ENCODE data around the gene SPG7. TPM values are rescaled to one million over a fixed set of nuclear protein-coding genes. Genes with fewer than 3 reads are reported as not detected.
A peak's percentile ranks its signal among the peaks of the same experiment; 100 is the strongest.

Gene SPG7
- total RNA-seq, 1 experiment from 2014 or later = 44.6 TPM

DNA sequence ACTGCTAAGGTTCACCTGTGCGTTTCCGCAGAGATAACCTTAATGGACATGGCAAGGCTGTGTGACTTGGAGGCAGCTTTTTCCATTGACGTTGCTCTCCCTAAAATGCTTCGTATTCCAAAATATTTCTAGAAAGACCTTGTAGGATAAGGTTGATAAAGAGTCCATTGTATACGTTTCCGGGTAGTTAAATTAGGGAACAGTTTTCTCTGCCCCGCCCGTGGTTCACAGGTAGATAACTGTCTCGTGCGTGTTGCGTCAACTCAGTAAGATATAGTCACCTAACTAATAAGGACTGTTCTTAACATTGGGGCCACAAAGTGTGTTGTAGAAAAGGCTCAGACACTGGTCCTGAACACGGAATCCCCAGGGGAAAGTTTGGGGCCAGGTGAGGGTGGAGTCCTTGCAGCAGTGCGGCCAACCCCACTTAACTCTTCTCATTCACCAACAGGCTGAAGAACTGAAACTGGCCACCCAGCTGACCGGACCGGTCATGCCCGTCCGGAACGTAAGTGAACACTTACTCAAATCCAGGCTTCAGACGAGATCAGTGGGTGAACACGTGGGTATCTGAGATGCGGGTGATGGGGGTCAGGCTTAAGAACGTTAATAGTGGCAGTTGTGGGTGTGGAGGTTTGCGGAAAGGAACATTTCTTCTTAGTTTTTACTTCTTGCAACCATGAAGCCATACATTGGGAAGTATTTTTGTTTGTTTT lies 53.8 kb downstream of the SPG7 start:
- Histone ChIP-seq H2AFZ (ENCODE audit: low read length) (no peak overlapping the region), H3K27me3 (ENCODE audit: low read length) (no peaks in the 10 kb centered on the region), H3K4me3 (ENCODE audit: low read length) (peak overlapping the region; percentile 92), H4K20me1 (ENCODE audit: insufficient read depth, low read depth, low read length) (peaks cover 42% of the 10 kb centered on the region), H3K4me1 (ENCODE audit: low read length) (peaks cover 52% of the 10 kb centered on the region), H3K9me2 (replicated peaks; ENCODE audit: insufficient read depth, low read length) (no peaks in the 10 kb centered on the region), H3K36me3 (ENCODE audit: insufficient read depth, low read length) (peaks cover 35% of the 10 kb centered on the region), H3K4me2 (ENCODE audit: low read depth, low read length, poor library complexity, severe bottlenecking) (peak overlapping the region; percentile 97), H3K9me3 (ENCODE audit: low read length) (no peaks in the 10 kb centered on the region), H3K79me2 (ENCODE audit: low read length) (peaks cover 17% of the 10 kb centered on the region), H3K27ac (ENCODE audit: low read length) (peak overlapping the region; percentile 86), H3K9ac (ENCODE audit: low read length) (peak overlapping the region; percentile 97)
- no peak for DNase-seq

GRCh38 chr16:89562939-89563338 lies 54.7 kb downstream of the SPG7 start:
- Histone ChIP-seq H3K4me3 (ENCODE audit: low read length) (peak overlapping the region; percentile 92), H3K9me3 (ENCODE audit: low read length) (no peaks in the 10 kb centered on the region), H3K4me1 (ENCODE audit: low read length) (peaks cover 52% of the 10 kb centered on the region), H4K20me1 (ENCODE audit: insufficient read depth, low read depth, low read length) (peaks cover 44% of the 10 kb centered on the region), H3K9me2 (replicated peaks; ENCODE audit: insufficient read depth, low read length) (no peaks in the 10 kb centered on the region), H2AFZ (ENCODE audit: low read length) (no peak overlapping the region), H3K9ac (ENCODE audit: low read length) (peak overlapping the region; percentile 97; the same call in 1 of the 2 replicates), H3K27me3 (ENCODE audit: low read length) (no peaks in the 10 kb centered on the region), H3K27ac (ENCODE audit: low read length) (no peak overlapping the region; the same call in 1 of the 2 replicates), H3K36me3 (ENCODE audit: insufficient read depth, low read length) (peaks cover 35% of the 10 kb centered on the region), H3K79me2 (ENCODE audit: low read length) (peaks cover 17% of the 10 kb centered on the region), H3K4me2 (ENCODE audit: low read depth, low read length, poor library complexity, severe bottlenecking) (peak overlapping the region; percentile 97)
- DNase-seq = no peak

GRCh38 chr16:89563639-89564392 lies 55.6 kb downstream of the SPG7 start:
- H3K9me3 ChIP-seq (ENCODE audit: low read length) = no peaks in the 10 kb centered on the region
- peaks cover 35% of the 10 kb centered on the region for H3K36me3 ChIP-seq (ENCODE audit: insufficient read depth, low read length)
- peak; percentile 66 for DNase-seq
- no peak overlapping the region for H3K27ac ChIP-seq (ENCODE audit: low read length)
- no peak overlapping the region; the same call in 1 of the 2 replicates for H3K4me3 ChIP-seq (ENCODE audit: low read length)
- H3K27me3 ChIP-seq (ENCODE audit: low read length) = no peaks in the 10 kb centered on the region
- peaks cover 46% of the 10 kb centered on the region for H4K20me1 ChIP-seq (ENCODE audit: insufficient read depth, low read depth, low read length)
- H3K4me1 ChIP-seq (ENCODE audit: low read length) = peaks cover 52% of the 10 kb centered on the region
- peaks cover 17% of the 10 kb centered on the region for H3K79me2 ChIP-seq (ENCODE audit: low read length)
- H2AFZ ChIP-seq (ENCODE audit: low read length) = no peak overlapping the region
- no peaks in the 10 kb centered on the region for H3K9me2 ChIP-seq (replicated peaks; ENCODE audit: insufficient read depth, low read length)
- H3K4me2 ChIP-seq (ENCODE audit: low read depth, low read length, poor library complexity, severe bottlenecking) = peak overlapping the region; percentile 97
- no peak overlapping the region; the same call in 1 of the 2 replicates for H3K9ac ChIP-seq (ENCODE audit: low read length)

GRCh38 chr16:89564476-89565255 lies 56.5 kb downstream of the SPG7 start:
- H3K9ac ChIP-seq (ENCODE audit: low read length) = no peak overlapping the region
- peak; percentile 82 for DNase-seq

DNA sequence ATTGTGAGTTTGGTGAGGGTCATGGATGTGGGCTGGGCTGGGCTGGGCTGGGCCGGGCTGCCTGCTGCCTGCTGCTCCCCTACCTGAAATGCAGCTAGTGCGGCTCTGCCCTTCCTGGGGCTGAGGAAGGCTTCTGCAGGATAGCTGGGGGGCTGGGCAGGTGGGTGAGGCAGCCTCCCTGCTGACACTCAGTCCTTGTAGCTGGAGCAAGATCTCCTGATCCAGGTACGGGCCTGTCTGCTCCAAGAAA lies 57.0 kb downstream of the SPG7 start:
- H3K9ac ChIP-seq (ENCODE audit: low read length) = no peak overlapping the region
- peaks cover 46% of the 10 kb centered on the region for H3K4me1 ChIP-seq (ENCODE audit: low read length)
- no peak overlapping the region for H2AFZ ChIP-seq (ENCODE audit: low read length)
- DNase-seq = no peak
- H3K9me3 ChIP-seq (ENCODE audit: low read length) = no peaks in the 10 kb centered on the region
- no peaks in the 10 kb centered on the region for H3K9me2 ChIP-seq (replicated peaks; ENCODE audit: insufficient read depth, low read length)
- H4K20me1 ChIP-seq (ENCODE audit: insufficient read depth, low read depth, low read length) = peaks cover 46% of the 10 kb centered on the region
- H3K79me2 ChIP-seq (ENCODE audit: low read length) = peaks cover 17% of the 10 kb centered on the region
- no peak overlapping the region for H3K4me2 ChIP-seq (ENCODE audit: low read depth, low read length, poor library complexity, severe bottlenecking)
- no peaks in the 10 kb centered on the region for H3K27me3 ChIP-seq (ENCODE audit: low read length)
- H3K27ac ChIP-seq (ENCODE audit: low read length) = 0 out of 2 replicates have a peak overlapping the region, but pooled peaks have one; percentile 9
- H3K4me3 ChIP-seq (ENCODE audit: low read length) = no peak overlapping the region
- H3K36me3 ChIP-seq (ENCODE audit: insufficient read depth, low read length) = peaks cover 35% of the 10 kb centered on the region

More at GRCh38 chr16:89564476-89565255, 56.5 kb downstream of the SPG7 start:
- Histone ChIP-seq H3K27ac (ENCODE audit: low read length) (0 out of 2 replicates have a peak overlapping the region, but pooled peaks have one; percentile 9), H3K4me1 (ENCODE audit: low read length) (peaks cover 47% of the 10 kb centered on the region), H3K36me3 (ENCODE audit: insufficient read depth, low read length) (peaks cover 35% of the 10 kb centered on the region), H3K4me3 (ENCODE audit: low read length) (no peak overlapping the region), H3K9me3 (ENCODE audit: low read length) (no peaks in the 10 kb centered on the region), H3K79me2 (ENCODE audit: low read length) (peaks cover 17% of the 10 kb centered on the region), H3K4me2 (ENCODE audit: low read depth, low read length, poor library complexity, severe bottlenecking) (peak overlapping the region; percentile 97), H2AFZ (ENCODE audit: low read length) (no peak overlapping the region), H3K9me2 (replicated peaks; ENCODE audit: insufficient read depth, low read length) (no peaks in the 10 kb centered on the region), H4K20me1 (ENCODE audit: insufficient read depth, low read depth, low read length) (peaks cover 46% of the 10 kb centered on the region), H3K27me3 (ENCODE audit: low read length) (no peaks in the 10 kb centered on the region)

DNA sequence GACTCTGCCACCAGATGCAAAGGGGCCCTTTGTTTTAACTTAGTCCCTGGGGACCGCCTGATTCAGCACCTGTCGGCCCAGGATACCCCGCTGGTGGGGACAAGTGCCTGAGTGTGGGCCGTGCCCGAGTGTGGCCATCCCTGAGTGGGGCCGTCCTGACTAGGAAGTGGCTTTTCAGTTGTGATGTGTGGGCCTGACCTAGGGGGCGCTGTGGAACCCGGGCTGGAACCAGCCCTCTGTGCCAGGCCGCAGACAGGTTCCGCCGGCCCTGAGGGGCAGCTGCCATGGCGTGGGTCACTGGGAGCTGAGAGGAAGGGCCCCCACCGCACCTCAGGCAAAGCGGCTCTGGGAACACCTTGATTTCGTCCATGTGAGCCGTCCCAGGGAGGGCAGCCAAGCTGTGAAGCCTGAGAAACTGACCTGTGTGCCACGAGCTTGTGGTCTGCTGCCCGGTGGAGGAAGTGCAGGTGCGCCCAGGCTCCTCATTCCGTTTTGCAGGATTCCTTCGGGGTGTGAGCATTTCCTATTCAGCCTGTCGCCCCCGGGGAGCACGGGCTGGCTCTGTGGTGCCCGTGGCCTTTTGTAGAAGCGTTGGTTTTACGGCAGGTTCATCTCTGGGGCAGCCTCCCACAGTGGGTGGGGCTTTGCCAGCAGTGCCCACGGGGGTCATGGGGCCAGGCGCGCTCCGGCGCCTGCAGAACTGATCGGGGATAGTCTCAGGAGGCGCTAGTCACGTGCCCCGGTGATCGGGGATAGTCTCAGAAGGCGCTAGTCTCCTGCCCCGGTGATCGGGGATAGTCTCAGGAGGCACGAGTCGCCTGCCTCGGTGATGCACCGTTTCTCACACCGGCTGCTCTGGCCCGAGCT lies 57.5 kb downstream of the SPG7 start:
- peaks cover 46% of the 10 kb centered on the region for H3K4me1 ChIP-seq (ENCODE audit: low read length)
- no peak overlapping the region for H2AFZ ChIP-seq (ENCODE audit: low read length)
- no peaks in the 10 kb centered on the region for H3K27me3 ChIP-seq (ENCODE audit: low read length)
- peak; percentile 90 for DNase-seq
- peaks cover 35% of the 10 kb centered on the region for H3K36me3 ChIP-seq (ENCODE audit: insufficient read depth, low read length)
- H3K79me2 ChIP-seq (ENCODE audit: low read length) = peaks cover 15% of the 10 kb centered on the region
- H3K27ac ChIP-seq (ENCODE audit: low read length) = 0 out of 2 replicates have a peak overlapping the region, but pooled peaks have one; percentile 9
- H4K20me1 ChIP-seq (ENCODE audit: insufficient read depth, low read depth, low read length) = peaks cover 46% of the 10 kb centered on the region
- no peak overlapping the region for H3K9ac ChIP-seq (ENCODE audit: low read length)
- no peaks in the 10 kb centered on the region for H3K9me2 ChIP-seq (replicated peaks; ENCODE audit: insufficient read depth, low read length)
- H3K4me2 ChIP-seq (ENCODE audit: low read depth, low read length, poor library complexity, severe bottlenecking) = no peak overlapping the region
- no peak overlapping the region for H3K4me3 ChIP-seq (ENCODE audit: low read length)
- H3K9me3 ChIP-seq (ENCODE audit: low read length) = no peaks in the 10 kb centered on the region

DNA sequence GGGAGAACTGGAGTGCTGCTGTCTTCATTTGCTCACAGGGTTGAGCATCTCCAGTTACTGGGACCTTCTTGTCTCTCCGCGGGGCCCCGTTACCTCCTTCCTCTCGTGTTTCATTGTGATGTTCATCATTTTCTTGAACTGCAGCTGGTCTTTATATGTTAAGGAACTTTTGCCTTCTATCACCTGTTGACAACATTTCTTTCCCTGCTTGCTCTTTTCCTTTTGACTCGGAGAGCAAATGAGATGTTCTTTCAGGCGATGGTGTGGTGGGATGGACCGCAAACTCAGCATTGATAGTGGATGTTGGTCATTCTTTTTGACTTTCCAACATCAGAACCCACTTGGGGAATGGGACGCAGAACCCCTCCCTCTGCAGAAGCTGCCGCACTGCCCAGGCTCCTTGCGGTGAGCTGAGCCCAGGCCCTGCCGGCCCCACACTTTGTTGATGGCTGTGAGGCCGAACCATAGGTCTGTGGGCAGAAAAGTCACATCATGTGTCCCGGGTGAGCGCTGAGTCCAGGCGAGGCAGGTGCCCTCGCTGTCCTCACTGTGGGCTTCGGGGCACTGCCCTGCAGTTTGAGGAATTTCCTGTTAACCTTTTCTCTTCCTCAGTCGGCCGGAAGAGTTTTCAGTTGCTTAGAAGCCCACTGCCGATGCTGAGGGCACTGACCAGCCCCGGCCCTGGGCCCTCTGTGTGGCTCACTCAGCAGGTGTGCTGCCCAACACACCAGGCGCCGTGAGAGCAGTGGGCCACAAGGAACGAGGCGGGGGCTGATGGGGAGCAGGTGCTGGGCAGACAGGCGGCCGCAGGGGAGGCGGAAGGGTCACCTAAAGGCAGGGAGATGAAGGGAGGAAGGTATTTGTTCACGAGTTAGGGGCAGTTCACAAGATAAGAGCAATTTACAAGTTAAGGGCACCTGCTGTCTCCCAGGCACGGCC lies 59.7 kb downstream of the SPG7 start:
- no peaks in the 10 kb centered on the region for H3K27me3 ChIP-seq (ENCODE audit: low read length)
- H3K9ac ChIP-seq (ENCODE audit: low read length) = no peak overlapping the region
- no peaks in the 10 kb centered on the region for H3K79me2 ChIP-seq (ENCODE audit: low read length)
- H3K4me2 ChIP-seq (ENCODE audit: low read depth, low read length, poor library complexity, severe bottlenecking) = no peak overlapping the region
- H3K4me1 ChIP-seq (ENCODE audit: low read length) = peaks cover 36% of the 10 kb centered on the region
- peaks cover 14% of the 10 kb centered on the region for H3K36me3 ChIP-seq (ENCODE audit: insufficient read depth, low read length)
- H4K20me1 ChIP-seq (ENCODE audit: insufficient read depth, low read depth, low read length) = peaks cover 27% of the 10 kb centered on the region
- no peaks in the 10 kb centered on the region for H3K9me2 ChIP-seq (replicated peaks; ENCODE audit: insufficient read depth, low read length)
- no peak overlapping the region for H2AFZ ChIP-seq (ENCODE audit: low read length)
- DNase-seq = no peak
- H3K4me3 ChIP-seq (ENCODE audit: low read length) = no peak overlapping the region
- no peaks in the 10 kb centered on the region for H3K9me3 ChIP-seq (ENCODE audit: low read length)
- H3K27ac ChIP-seq (ENCODE audit: low read length) = no peak overlapping the region

Measured in Karpas-422 (cell line).